GM23338 (cell line): Measurements from ENCODE around the gene GPATCH11.

Experiments
- CTCF ChIP-seq, 2 experiments: fragments of 200-600 bp in 1 of 2; sonication (generic) in 1 of 2; conservative IDR thresholded peaks; 2 replicates each; pipeline versions ENCODE4 v1.5.1 to v1.6.1; 2016 to 2017; ENCODE audit warnings: antibody characterized with exemption in 2 of 2, low read depth in 2 of 2, mild to moderate bottlenecking in 2 of 2, moderate library complexity in 1 of 2
- EZH2phosphoT487 ChIP-seq: fragments of 200-600 bp; sonication (generic); IDR thresholded peaks from one replicate; pipeline ENCODE4 v1.8.1; 2018; ENCODE audit warnings: antibody characterized with exemption; ENCODE audit not compliant: unreplicated experiment

- no peak for TF ChIP-seq CTCF (conservative IDR thresholded peaks at IDR 0.05; ENCODE audit: low read depth in 2 of 2)
- TF ChIP-seq EZH2phosphoT487: no peak
These were observed 18.3 kb downstream of the GPATCH11 start for GRCh38 chr2:37102588-37102987.
